Measurements from ENCODE around the gene PDE7B.

- TF ChIP-seq POLR2AphosphoS5 (IDR thresholded peaks at IDR 0.05; ENCODE audit: low read depth, low read length) (no peak), SIN3A (IDR thresholded peaks at IDR 0.05; ENCODE audit: borderline replicate concordance, insufficient read depth, low read length) (no peak), REST (IDR thresholded peaks at IDR 0.05; ENCODE audit: insufficient read depth in 1 of 2, low read depth in 2 of 2, low read length in 2 of 2) (no peak)
Measured at GRCh38 chr6:135921188-135921587, 69.7 kb downstream of the PDE7B start.

Measured in PFSK-1 (cell line).